ENCODE measurements around the gene C5orf58.

The C5orf58 gene

DNA sequence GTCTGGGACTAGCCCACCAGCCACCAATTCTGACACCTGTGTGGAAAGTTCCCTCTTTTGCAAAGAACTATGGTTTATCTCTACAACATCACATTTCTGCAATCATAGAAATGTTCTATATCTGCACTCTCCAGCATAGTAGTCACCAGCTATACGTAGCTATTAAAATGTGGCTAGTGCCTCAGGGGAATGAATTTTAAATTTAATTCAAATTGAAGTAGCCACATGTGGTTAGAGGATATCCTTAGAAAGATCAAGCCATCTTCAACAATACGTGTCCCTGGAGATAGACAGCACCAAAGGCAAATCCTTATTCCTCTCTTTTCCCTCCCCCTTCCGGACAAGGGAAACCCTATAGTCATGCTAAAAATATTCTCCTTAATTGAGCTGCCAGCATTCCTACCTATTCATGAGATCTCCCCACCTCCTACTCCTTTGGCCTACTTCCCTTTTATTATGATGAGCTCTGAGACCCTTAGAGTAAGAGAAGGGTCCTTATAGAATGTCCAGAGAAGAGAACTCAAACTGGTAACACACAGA lies 53.7 kb downstream of the C5orf58 start:
- DNase-seq (ENCODE audit: low read depth): no peak
- H3K4me3 ChIP-seq (ENCODE audit: low read depth, low read length): no peak overlapping the region
- TF ChIP-seq, protein P1, sequence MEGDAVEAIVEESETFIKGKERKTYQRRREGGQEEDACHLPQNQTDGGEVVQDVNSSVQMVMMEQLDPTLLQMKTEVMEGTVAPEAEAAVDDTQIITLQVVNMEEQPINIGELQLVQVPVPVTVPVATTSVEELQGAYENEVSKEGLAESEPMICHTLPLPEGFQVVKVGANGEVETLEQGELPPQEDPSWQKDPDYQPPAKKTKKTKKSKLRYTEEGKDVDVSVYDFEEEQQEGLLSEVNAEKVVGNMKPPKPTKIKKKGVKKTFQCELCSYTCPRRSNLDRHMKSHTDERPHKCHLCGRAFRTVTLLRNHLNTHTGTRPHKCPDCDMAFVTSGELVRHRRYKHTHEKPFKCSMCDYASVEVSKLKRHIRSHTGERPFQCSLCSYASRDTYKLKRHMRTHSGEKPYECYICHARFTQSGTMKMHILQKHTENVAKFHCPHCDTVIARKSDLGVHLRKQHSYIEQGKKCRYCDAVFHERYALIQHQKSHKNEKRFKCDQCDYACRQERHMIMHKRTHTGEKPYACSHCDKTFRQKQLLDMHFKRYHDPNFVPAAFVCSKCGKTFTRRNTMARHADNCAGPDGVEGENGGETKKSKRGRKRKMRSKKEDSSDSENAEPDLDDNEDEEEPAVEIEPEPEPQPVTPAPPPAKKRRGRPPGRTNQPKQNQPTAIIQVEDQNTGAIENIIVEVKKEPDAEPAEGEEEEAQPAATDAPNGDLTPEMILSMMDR (IDR thresholded peaks at IDR 0.05; ENCODE audit: insufficient read depth, low read depth, low read length, missing control alignments): no peak

DNA sequence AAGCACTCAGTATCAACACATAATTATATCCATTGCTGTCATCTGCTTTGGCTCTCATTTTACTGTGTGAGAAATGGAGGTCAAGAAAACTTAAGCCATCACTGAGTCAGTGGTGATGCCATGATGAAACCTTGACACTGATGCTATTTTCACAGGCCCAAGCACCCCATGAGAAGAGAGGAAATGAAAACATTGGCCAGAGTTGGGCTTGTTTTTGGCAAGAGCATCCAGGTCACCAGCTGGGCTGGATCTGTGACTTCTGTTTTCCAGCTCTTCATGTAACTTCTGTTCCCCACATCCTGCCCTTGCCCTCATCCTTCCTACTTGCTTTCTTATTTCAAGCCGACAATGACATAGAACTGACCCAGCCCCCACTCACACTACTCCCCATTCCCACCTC lies 54.7 kb downstream of the C5orf58 start:
- TF ChIP-seq, protein P1 (IDR thresholded peaks at IDR 0.05; ENCODE audit: insufficient read depth, low read depth, low read length, missing control alignments): no peak
- no peak for DNase-seq (ENCODE audit: low read depth)
- no peak overlapping the region for H3K4me3 ChIP-seq (ENCODE audit: low read depth, low read length)

DNA sequence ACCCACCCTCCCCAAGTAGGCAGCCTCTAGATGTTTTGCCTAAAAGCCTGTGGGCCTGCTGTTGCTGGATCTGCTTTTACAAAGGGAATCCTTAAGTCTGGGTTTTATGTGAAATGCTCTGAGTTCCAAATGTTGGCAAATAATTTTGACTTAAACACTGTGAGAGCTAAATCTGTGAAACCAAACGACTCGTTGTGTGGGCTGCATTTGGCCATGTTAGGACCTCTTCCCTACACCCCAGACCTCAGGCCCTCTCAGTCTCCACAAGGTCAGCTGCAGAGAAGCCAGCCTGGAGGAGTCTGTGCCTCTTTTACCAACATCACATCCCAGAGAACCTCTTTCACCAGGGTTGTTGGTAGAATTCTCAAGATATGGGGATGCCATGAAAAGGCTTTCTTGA lies 55.4 kb downstream of the C5orf58 start:
- TF ChIP-seq, protein P1 (IDR thresholded peaks at IDR 0.05; ENCODE audit: insufficient read depth, low read depth, low read length, missing control alignments): no peak
- H3K4me3 ChIP-seq (ENCODE audit: low read depth, low read length): no peak overlapping the region
- DNase-seq (ENCODE audit: low read depth): no peak

DNA sequence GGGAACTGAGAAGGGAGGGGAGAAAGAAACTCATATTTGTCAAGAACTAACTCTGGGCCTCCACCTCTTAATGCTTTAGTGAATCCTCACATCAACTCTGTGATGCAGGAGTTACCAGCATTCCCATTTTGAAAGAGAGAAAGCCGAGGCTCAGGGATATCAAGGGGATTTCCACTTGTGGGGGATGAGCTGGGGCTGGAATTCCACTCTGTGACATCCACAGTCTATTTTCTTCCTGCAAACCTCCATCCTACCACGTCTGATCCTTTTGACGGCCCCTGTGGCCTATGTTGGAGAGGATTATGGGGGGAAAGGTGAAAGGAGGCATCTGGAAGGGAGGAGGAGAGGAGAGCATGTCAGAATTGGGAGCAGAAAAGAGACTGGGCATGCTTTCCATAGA lies 55.8 kb downstream of the C5orf58 start:
- DNase-seq (ENCODE audit: low read depth): no peak
- H3K4me3 ChIP-seq (ENCODE audit: low read depth, low read length): no peak overlapping the region
- TF ChIP-seq, protein P1 (IDR thresholded peaks at IDR 0.05; ENCODE audit: insufficient read depth, low read depth, low read length, missing control alignments): no peak

DNA sequence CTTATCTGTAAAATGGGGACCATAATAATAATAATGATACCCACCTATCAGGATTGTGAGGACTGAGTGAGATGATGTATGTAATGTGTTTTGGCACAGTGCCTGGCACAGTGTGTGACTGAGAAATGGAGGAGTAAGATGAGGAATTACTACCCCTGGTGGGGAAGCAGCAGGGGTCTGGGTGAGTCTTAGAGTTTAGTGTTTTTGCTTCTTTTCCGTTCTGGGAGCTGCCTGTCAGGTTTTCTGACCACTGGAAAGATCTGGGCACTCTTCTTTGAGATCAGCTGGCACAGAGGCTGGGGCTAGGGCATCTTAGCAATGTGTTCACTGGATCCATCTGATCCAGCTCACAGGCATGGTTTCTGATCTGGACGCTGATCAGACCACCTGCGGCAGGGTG lies 56.3 kb downstream of the C5orf58 start:
- TF ChIP-seq, protein P1 (IDR thresholded peaks at IDR 0.05; ENCODE audit: insufficient read depth, low read depth, low read length, missing control alignments): no peak
- H3K4me3 ChIP-seq (ENCODE audit: low read depth, low read length): no peak overlapping the region
- DNase-seq (ENCODE audit: low read depth): no peak

DNA sequence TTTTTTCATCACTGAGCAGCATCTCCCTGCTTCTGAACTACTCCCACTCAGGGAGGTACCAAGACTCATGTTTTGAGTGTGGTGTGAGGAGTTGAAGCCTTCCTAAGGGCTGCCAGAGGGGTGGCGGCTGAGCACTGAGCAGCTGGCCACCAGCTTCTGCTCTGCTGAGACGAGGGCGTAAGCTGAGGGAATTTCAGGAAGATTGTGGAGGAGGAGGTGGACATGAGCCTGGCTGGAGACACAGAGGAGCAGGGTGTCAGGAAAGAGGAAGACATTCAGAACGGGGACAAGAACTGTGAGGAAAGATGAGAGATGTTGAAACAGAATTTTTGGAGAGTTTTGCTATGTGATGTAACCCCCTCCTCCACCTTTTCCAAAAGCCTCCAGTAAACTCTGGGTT lies 57.0 kb downstream of the C5orf58 start:
- TF ChIP-seq, protein P1 (IDR thresholded peaks at IDR 0.05; ENCODE audit: insufficient read depth, low read depth, low read length, missing control alignments): no peak
- no peak for DNase-seq (ENCODE audit: low read depth)
- H3K4me3 ChIP-seq (ENCODE audit: low read depth, low read length): no peak overlapping the region

DNA sequence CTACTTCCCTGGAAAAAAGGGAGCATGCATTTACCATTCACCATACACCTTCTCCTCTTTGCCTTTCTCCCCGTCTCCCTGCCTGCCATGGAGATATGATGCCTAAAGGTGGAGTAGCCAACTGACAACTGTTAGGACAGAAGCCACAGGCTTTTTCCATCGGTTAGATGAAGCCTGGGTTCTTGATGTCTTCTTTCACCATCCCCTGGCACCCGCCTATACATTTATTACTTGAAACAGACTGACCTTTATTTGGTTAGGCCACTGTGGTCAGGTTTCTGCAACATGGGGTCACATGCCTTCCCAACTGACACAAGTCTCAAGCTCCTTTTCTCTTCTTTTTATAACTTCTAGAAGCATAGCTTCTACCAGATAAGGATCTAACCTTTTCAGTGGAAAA lies 57.7 kb downstream of the C5orf58 start:
- DNase-seq (ENCODE audit: low read depth): no peak
- no peak overlapping the region for H3K4me3 ChIP-seq (ENCODE audit: low read depth, low read length)
- TF ChIP-seq, protein P1 (IDR thresholded peaks at IDR 0.05; ENCODE audit: insufficient read depth, low read depth, low read length, missing control alignments): no peak
